CD4-positive, alpha-beta T cell (primary cell): ENCODE measurements around the gene NCKAP5. TPM values are rescaled to one million over a fixed set of nuclear protein-coding genes. Genes with fewer than 3 reads are reported as not detected.

Experiments
- ATAC-seq: fragments of 200-7000 bp; cut with Tn5 transposase; one replicate; pipeline ENCODE4 v1.10.0; 2022; ENCODE audit warnings: mild to moderate bottlenecking; ENCODE audit not compliant: poor library complexity
- CTCF ChIA-PET: fragments of 350-600 bp; sonication (Branson Sonifier 250); formaldehyde crosslinking; loops from one replicate; lab custom pipeline; 2021; ENCODE audit warnings: antibody characterized with exemption, inconsistent platforms; lab: Charles Lee
- POLR2A ChIA-PET: fragments of 350-600 bp; sonication (Branson Sonifier 250); formaldehyde crosslinking; loops from one replicate; lab custom pipeline; 2021; ENCODE audit warnings: antibody characterized with exemption, inconsistent platforms; lab: Charles Lee
- DNase-seq, 14 experiments: peaks; one replicate each; pipeline ENCODE4 v3.0.0-alpha.2; 2013 to 2020; ENCODE audit warnings: mixed read lengths in 2 of 14
- H3K27ac ChIP-seq, 2 donors: one replicate each; pipeline versions ENCODE4 v1.5.1 to v1.7.0; 2013; ENCODE audit warnings: low read length in 2 of 2, low read depth in 1 of 2, mild to moderate bottlenecking in 1 of 2
- H3K27me3 ChIP-seq, 2 experiments: 1 replicate in 1 of 2; 2 replicates in 1 of 2; pipeline versions ENCODE4 v1.6.1 to v1.7.0; 2013; ENCODE audit warnings: low read length in 2 of 2, control low read depth in 1 of 2, mild to moderate bottlenecking in 1 of 2, moderate library complexity in 1 of 2; ENCODE audit not compliant: insufficient read depth in 2 of 2, control insufficient read depth in 1 of 2
- H3K36me3 ChIP-seq: one replicate; pipeline ENCODE4 v1.6.1; 2013; ENCODE audit warnings: low read length, control low read depth; ENCODE audit not compliant: insufficient read depth
- H3K4me1 ChIP-seq: one replicate; pipeline ENCODE4 v1.6.1; 2013; ENCODE audit warnings: low read length, control low read depth; ENCODE audit not compliant: insufficient read depth
- H3K4me3 ChIP-seq: one replicate; pipeline ENCODE4 v1.5.1; 2013; ENCODE audit warnings: mild to moderate bottlenecking, low read length, moderate library complexity
- H3K9me3 ChIP-seq, 2 experiments: 1 replicate in 1 of 2; 2 replicates in 1 of 2; pipeline versions ENCODE4 v1.6.1 to v1.7.0; 2013; ENCODE audit warnings: low read length in 2 of 2, mild to moderate bottlenecking in 2 of 2, control low read depth in 1 of 2, moderate library complexity in 1 of 2; ENCODE audit not compliant: control insufficient read depth in 1 of 2, insufficient read depth in 1 of 2
- H3K27ac Mint-ChIP-seq: one replicate; pipeline ENCODE4 v1.8.0; 2020; ENCODE audit warnings: mixed read lengths
- H3K27me3 Mint-ChIP-seq: one replicate; pipeline ENCODE4 v1.8.0; 2021; ENCODE audit warnings: mixed read lengths
- H3K36me3 Mint-ChIP-seq: one replicate; pipeline ENCODE4 v1.8.0; 2021; ENCODE audit warnings: low read depth, mixed read lengths
- H3K4me1 Mint-ChIP-seq: one replicate; pipeline ENCODE4 v1.8.0; 2021; ENCODE audit warnings: low read depth, mixed read lengths
- H3K4me3 Mint-ChIP-seq: one replicate; pipeline ENCODE4 v1.8.0; 2020; ENCODE audit warnings: mild to moderate bottlenecking, mixed read lengths
- H3K9me3 Mint-ChIP-seq: one replicate; pipeline ENCODE4 v1.8.0; 2020; ENCODE audit warnings: mixed read lengths
- CTCF ChIP-seq: fragments of 200-600 bp; IDR thresholded peaks from one replicate; pipeline ENCODE4 v1.8.0; 2022; ENCODE audit warnings: antibody characterized with exemption, mild to moderate bottlenecking
- intact Hi-C, 2 experiments: fragments of 100-400 bp; cut with DNase I in 1 of 2; cut with micrococcal nuclease in 1 of 2; formaldehyde crosslinking; loops; one replicate each; pipeline versions ENCODE4 v1.15.1 to v1.9.0; 2023 to 2025; cut with DNase I, micrococcal nuclease
- total RNA-seq, 174 experiments: library from RNA in 2 of 174; stranded (reverse) in 2 of 174; gene quantifications; one replicate each; pipeline ENCODE4 v1.2.3 and lab custom pipeline; 2021 to 2026

NCKAP5 gene
- total RNA-seq, 2 experiments from 2014 or later: not detected

GRCh38 chr2:132941296-132942020 is 626.8 kb downstream of the NCKAP5 start:
- no peaks in the 10 kb centered on the region for H3K27me3 ChIP-seq
- H3K9me3 ChIP-seq: no peaks in the 10 kb centered on the region
- POLR2A ChIA-PET: no interaction called here
- no peaks in the 10 kb centered on the region for H3K27me3 Mint-ChIP-seq
- CTCF ChIA-PET: no interaction called here
- no peak for TF ChIP-seq CTCF
- intact Hi-C loops: no loop called here
- no peak overlapping the region for H3K4me3 Mint-ChIP-seq
- H3K36me3 ChIP-seq: no peaks in the 10 kb centered on the region
- no peak overlapping the region for H3K27ac ChIP-seq
- no peaks in the 10 kb centered on the region for H3K36me3 Mint-ChIP-seq
- no peak for DNase-seq
- no peak overlapping the region for H3K27ac Mint-ChIP-seq
- no peak for ATAC-seq
- H3K4me1 Mint-ChIP-seq: no peaks in the 10 kb centered on the region
- peaks cover 6% of the 10 kb centered on the region for H3K9me3 Mint-ChIP-seq
- H3K4me1 ChIP-seq: no peaks in the 10 kb centered on the region
- H3K4me3 ChIP-seq: no peak overlapping the region

- Mint-ChIP-seq H3K4me3 (no peak overlapping the region), H3K4me1 (no peaks in the 10 kb centered on the region)
- CTCF ChIA-PET: no interaction called here
These were observed 630.6 kb downstream of the NCKAP5 start for GRCh38 chr2:132937629-132938028.

GRCh38 chr2:132936791-132937190 is 631.5 kb downstream of the NCKAP5 start:
- ChIA-PET CTCF (no interaction called here), POLR2A (no interaction called here)
- H3K4me1 Mint-ChIP-seq: no peaks in the 10 kb centered on the region
- Histone ChIP-seq H3K4me1 (no peaks in the 10 kb centered on the region), H3K36me3 (no peaks in the 10 kb centered on the region), H3K27ac (no peak overlapping the region), H3K27me3 (no peaks in the 10 kb centered on the region), H3K4me3 (no peak overlapping the region), H3K9me3 (peaks cover 0 to 5% of the 10 kb centered on the region in 2 experiments)
- H3K4me3 Mint-ChIP-seq: no peak overlapping the region
- no peak for TF ChIP-seq CTCF
- no peak for ATAC-seq
- H3K27ac Mint-ChIP-seq: no peak overlapping the region
- no peak for DNase-seq
- peaks cover 6% of the 10 kb centered on the region for H3K27me3 Mint-ChIP-seq
- intact Hi-C loops: no loop called here
- no peaks in the 10 kb centered on the region for H3K9me3 Mint-ChIP-seq
- H3K36me3 Mint-ChIP-seq: no peaks in the 10 kb centered on the region

More at GRCh38 chr2:132937629-132938028, 630.6 kb downstream of the NCKAP5 start:
- TF ChIP-seq CTCF: no peak
- Mint-ChIP-seq H3K36me3 (no peaks in the 10 kb centered on the region), H3K27me3 (peaks cover 6% of the 10 kb centered on the region), H3K9me3 (no peaks in the 10 kb centered on the region), H3K27ac (no peak overlapping the region)
- H3K36me3 ChIP-seq: no peaks in the 10 kb centered on the region
- ATAC-seq: no peak
- intact Hi-C loops: no loop called here
- no peak overlapping the region for H3K4me3 ChIP-seq
- POLR2A ChIA-PET: no interaction called here
- H3K27ac ChIP-seq: no peak overlapping the region
- no peaks in the 10 kb centered on the region for H3K4me1 ChIP-seq
- no peaks in the 10 kb centered on the region for H3K27me3 ChIP-seq
- H3K9me3 ChIP-seq: peaks cover 0 to 4% of the 10 kb centered on the region in 2 experiments
- no peak for DNase-seq
